K562 (cell line): ENCODE data around the gene ATP8B2.

Source experiments
- CREM ChIP-seq: IDR thresholded peaks from 2 replicates; pipeline ENCODE4 v1.6.1; 2014; ENCODE audit warnings: antibody characterized with exemption, low read depth
- PRMT5 ChIP-seq: sonication (generic); formaldehyde crosslinking; IDR thresholded peaks from 2 replicates; pipeline ENCODE4 v1.5.0; 2020; ENCODE audit warnings: missing genetic modification reagents
- ZNF584 ChIP-seq: fragments of 200-800 bp; sonication (Bioruptor generic); IDR thresholded peaks from 2 replicates; pipeline ENCODE4 v1.6.1; 2016; ENCODE audit warnings: low read depth, mild to moderate bottlenecking, missing genetic modification characterization, missing compliant biosample characterization
- TF ChIP-seq, protein P1 (sequence below), 3 experiments: IDR thresholded peaks in 2 of 3; conservative IDR thresholded peaks in 1 of 3; 2 replicates each; pipeline ENCODE4 v1.5.1; 2011 to 2012; ENCODE audit warnings: low read length in 3 of 3, mild to moderate bottlenecking in 3 of 3, control low read depth in 2 of 3, improper control_type of control experiment in 1 of 3, inconsistent platforms in 1 of 3, low read depth in 1 of 3, mixed read lengths in 1 of 3, moderate library complexity in 1 of 3; ENCODE audit not compliant: insufficient read depth in 2 of 3
- TF ChIP-seq, protein P2 (sequence below): fragments of 250-450 bp; sonication (Bioruptor Pico); IDR thresholded peaks from 2 replicates; pipeline ENCODE4 v1.9.0; 2021; ENCODE audit warnings: mild to moderate bottlenecking

GRCh38 chr1:154350383-154350782 lies 25.1 kb downstream of the ATP8B2 start:
- TF ChIP-seq PRMT5 (CRISPR knock-in tag) (no peak), CREM (no peak), ZNF584 (no peak)
- TF ChIP-seq, protein P1, sequence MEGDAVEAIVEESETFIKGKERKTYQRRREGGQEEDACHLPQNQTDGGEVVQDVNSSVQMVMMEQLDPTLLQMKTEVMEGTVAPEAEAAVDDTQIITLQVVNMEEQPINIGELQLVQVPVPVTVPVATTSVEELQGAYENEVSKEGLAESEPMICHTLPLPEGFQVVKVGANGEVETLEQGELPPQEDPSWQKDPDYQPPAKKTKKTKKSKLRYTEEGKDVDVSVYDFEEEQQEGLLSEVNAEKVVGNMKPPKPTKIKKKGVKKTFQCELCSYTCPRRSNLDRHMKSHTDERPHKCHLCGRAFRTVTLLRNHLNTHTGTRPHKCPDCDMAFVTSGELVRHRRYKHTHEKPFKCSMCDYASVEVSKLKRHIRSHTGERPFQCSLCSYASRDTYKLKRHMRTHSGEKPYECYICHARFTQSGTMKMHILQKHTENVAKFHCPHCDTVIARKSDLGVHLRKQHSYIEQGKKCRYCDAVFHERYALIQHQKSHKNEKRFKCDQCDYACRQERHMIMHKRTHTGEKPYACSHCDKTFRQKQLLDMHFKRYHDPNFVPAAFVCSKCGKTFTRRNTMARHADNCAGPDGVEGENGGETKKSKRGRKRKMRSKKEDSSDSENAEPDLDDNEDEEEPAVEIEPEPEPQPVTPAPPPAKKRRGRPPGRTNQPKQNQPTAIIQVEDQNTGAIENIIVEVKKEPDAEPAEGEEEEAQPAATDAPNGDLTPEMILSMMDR (IDR thresholded peaks at IDR 0.05 in 2 of 3, conservative IDR thresholded peaks at IDR 0.05 in 1 of 3; ENCODE audit: insufficient read depth in 2 of 3, low read depth in 1 of 3, low read length in 3 of 3): no peak
- TF ChIP-seq, protein P2, sequence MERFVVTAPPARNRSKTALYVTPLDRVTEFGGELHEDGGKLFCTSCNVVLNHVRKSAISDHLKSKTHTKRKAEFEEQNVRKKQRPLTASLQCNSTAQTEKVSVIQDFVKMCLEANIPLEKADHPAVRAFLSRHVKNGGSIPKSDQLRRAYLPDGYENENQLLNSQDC (CRISPR knock-in tag): no peak
